Measurements from ENCODE around the gene CUX1.

GRCh38 chr7:101972627-101973026 lies 155.2 kb downstream of the CUX1 start:
- no peak for TF ChIP-seq POLR2AphosphoS5 (IDR thresholded peaks at IDR 0.05)
- no peak for TF ChIP-seq CTCF (IDR thresholded peaks at IDR 0.05)

Data from suprapubic skin (tissue), 3 donors.